ENCODE results near the gene OSBPL5.
"Not testable (repeated sequence)": the region's sequence is repeated elsewhere in the genome, so short reads cannot be mapped to it uniquely, and the experiment has no call there.

Gene OSBPL5

DNA sequence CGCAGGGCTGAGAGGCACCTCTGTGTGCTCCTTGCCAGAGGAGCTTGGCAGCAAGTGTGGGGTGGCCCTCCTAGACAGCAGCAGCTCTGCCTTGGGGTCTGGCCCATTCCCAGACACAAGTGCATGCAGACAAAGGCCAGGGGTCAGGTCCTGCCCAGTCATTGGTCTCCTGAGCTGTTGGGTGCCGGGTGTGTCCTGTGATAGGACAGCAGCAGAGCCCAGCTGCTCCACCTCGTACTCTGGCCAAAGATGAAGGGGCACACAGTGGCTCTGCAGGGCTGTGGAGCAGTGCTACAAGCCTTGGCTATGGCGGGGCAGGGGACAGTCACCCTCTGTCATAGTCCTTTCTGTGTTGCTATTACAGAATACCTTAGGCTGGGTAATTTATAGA lies 17.3 kb upstream of the OSBPL5 start:
- in situ Hi-C loops (cut with MboI; ENCODE audit: low sequenced_read_pairs) = no loop called here

DNA sequence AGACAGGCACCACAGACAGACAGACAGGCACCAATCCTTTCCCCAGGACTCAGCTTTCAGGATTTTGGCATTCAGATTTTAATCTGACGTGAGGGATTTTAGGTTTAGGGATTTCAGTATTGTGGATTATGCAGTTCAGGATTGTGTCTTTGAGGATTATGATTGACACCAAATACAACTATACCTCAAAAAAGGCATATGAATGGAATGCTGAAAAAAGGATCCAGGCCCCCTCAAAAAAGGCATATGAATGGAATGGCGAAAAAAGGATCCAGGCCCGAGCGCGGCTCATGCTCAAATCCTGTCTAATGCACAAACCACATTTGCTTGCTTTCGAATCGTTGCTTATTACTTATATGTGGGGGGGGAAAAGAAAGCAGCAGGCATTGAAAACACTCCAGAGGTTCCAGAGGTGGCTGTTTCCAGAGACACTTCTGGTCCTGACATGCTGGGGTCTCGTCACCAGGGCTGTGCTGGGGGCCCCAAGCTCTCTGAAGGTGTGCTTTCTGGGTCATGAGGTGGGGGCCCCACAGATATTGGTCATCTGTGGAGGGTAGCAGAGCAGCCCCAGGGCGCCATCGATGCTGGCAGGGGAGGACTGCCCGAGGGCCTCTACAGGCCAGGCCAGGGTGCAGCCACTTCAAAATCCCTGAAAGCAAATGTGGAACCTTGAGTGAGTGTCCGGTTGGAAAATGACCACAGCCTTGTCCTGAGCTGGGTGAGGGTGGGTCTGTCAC lies 16.8 kb upstream of the OSBPL5 start:
- in situ Hi-C loops (cut with MboI; ENCODE audit: low sequenced_read_pairs) = no loop called here

DNA sequence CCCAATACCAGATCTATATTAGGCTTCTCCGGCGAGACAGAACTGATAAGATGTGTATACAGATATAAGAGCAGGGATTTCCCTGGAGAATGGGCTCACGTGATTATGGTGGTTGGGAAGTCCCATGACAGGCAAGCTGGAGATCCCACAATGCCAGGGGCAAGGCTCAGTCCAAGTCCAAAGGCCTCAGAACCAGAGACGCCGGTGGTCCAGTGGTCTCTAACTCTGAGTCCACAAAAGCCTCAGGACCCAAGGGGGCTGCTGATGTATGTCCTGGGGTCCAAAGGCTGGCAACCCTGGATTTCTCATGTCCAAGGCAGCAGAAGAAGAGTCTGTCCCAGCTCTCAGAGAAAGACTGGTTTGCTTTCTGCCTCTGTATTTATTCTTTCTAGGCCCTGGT lies 15.8 kb upstream of the OSBPL5 start:
- in situ Hi-C loops (cut with MboI; ENCODE audit: low sequenced_read_pairs) = no loop called here

DNA sequence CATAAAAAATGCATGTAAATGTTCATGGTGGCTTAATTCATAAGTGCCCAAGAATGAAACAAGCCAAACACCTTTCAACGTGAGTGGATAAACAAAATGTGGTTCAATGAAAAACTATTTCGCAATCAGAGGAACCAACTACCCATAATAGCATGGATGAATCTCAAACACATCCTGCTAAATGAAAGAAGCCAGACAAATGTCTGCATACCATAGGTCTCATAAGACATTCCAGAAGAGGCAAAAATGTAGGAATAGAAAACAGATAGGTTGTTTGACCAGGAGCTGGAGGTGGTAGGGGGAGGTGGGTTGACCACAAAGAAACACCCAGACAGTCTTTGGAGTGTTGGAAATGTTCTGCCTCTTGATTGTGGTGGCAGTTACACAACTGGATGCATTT lies 13.2 kb upstream of the OSBPL5 start:
- in situ Hi-C loops (cut with MboI; ENCODE audit: low sequenced_read_pairs) = no loop called here

DNA sequence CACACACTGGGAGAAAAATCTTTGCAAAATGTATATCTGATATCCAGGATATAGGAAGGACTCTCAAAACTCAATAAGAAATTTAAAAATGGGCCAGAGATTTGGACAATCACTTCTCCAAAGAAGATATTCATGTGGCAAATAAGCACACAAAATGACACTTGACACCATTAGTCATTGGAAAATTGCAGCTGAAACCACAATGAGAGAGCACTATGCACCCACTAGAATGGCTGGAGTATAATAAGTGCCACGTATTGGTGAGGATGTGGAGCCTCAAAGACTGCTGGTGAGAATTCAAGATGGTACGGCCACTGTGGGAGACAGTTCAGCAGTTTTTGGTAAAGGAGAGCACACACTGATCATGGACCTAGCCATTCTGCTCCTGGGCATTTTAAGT lies 12.8 kb upstream of the OSBPL5 start:
- in situ Hi-C loops (cut with MboI; ENCODE audit: low sequenced_read_pairs) = no loop called here

DNA sequence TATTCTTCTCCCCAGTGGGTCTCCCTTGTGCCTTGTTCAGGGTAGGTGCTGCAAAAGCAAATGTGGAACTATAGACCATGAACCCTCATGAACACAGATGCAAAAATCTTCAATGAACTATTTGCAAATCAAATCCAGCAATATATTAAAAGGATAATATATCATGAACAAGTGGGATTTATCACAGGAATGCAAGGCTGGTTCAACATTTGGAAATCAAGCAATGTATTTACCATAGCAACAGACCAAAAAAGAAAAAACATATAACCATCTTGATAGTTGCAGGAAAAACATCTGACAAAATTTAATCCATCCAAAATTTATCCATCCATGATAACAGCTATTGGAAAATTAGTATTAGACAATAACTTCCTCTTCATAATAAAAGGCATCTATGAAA lies 11.4 kb upstream of the OSBPL5 start:
- in situ Hi-C loops (cut with MboI; ENCODE audit: low sequenced_read_pairs) = no loop called here

DNA sequence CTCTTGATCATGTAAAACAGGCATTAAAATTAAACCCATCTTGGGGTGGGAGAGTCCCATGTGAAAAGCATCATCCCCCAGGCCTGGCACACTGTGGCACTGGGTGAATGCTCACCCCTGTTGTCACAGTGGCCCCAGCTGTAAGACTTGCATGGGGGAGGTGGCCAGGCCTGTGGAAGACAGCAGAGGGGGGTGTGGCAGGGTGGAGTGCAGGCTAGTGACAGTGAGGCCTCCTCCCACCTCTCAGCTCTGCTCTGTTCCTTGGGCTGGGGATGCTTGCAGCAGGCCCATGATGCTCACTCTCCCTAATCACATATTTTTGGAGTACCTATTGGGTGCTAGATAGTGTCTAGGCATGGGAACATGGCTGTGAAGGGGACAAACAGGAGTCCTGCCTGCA lies 10.1 kb upstream of the OSBPL5 start:
- in situ Hi-C loops (cut with MboI; ENCODE audit: low sequenced_read_pairs) = no loop called here

DNA sequence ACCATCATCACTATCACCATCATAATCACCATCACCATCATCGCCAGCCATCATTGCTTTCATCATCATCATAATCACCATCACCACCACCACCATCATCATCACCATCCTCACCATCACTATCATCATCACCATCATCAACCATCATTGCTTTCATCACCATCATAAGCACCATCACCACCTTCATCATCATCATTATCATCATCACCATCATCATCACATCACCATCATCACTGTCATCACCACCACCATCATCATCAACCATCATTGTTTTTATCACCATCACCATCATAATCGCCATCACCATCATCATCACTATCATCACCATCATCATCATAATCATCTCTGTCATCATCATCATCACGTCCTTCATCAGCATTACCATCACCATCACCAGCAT lies 9.3 kb upstream of the OSBPL5 start:
- in situ Hi-C loops (cut with MboI; ENCODE audit: low sequenced_read_pairs) = no loop called here

DNA sequence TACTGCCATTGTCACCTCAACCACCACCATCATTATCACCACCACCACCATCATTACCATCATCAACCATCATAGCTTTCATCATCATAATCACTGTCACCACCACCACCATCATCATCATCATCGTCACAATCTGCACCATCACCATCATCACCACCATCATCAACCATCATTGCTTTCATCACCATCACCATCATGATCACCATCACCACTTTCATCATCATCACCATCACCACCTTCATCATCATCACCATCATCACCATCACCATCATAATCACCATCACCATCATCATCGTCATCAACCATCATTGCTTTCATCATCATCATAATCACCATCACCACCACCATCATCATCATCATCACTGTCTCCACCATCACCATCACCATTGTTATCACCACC lies 8.7 kb upstream of the OSBPL5 start:
- in situ Hi-C loops (cut with MboI; ENCODE audit: low sequenced_read_pairs) = no loop called here

DNA sequence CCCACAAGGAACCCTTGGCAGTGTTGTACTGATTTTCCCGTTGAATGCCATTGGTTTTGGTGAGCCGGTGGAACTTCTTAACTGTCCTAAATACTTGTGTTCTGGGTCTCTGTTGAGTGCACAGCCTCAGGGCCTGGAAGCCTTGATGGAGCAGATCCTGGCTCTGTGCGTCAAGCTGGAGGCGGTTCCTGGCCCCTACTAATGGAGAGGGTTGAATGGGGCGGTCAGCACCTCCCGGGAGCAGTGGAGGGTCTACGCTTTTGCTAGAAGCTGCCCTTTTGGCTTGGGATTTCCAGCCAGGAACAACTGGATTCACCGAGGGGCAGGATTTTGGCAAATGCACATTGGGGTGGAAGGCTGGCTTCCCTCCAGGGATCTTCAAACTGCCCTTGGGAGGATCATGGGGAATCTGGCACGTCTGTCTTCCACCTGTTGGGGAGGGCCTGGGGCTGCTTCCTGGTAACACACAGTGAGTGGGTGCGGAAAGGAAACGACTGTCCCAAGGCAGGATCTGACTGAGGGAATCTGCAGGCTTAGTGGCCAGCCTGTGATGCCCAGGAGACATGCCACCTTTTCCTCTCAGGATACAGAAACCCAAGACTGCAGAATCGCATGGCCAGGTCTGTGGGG lies 6.9 kb upstream of the OSBPL5 start:
- in situ Hi-C loops (cut with MboI; ENCODE audit: low sequenced_read_pairs) = no loop called here

DNA sequence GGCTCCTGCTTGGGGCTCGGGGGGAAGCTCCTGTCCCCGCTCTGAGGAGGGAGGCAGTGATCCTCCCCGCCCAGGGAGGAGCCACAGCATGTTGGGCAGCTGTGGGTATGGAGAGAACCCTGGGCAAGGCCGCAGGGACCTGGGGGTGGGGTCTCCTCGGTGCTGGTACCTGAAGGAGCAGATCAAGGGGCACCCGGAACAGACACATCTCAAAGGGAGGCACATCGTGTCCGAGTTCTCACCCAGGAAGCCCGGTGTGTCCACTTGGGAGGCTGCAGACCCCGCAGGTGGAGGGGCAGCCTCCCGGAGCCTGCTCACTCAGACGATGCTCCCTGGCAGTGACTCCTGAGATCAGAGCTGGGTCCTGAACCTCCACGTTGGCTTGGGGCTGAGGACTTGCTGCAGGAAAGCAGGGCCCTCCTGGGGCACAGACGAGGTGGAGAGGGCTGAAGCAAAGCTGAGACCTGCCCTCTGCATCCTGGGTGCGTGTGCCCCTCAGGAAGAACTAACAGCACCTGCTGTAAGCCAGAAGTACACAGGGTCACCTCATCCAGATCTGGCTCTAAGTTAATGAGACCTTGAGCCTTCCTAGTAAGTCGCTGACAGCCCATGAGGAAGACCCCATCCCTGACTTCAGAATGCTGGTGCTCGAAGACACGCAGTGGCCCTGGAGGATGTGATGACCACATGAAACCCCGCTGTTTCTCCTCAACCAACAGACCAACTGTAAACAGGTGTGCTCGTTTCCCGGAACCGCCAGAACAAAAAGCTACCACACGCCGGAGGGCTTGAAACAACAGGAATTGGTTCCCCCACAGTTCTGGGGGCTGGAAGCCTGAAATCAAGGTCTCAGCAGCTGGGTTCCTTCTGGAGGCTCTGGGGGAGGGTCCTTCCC lies 5.9 kb upstream of the OSBPL5 start:
- in situ Hi-C loops (cut with MboI; ENCODE audit: low sequenced_read_pairs) = no loop called here

DNA sequence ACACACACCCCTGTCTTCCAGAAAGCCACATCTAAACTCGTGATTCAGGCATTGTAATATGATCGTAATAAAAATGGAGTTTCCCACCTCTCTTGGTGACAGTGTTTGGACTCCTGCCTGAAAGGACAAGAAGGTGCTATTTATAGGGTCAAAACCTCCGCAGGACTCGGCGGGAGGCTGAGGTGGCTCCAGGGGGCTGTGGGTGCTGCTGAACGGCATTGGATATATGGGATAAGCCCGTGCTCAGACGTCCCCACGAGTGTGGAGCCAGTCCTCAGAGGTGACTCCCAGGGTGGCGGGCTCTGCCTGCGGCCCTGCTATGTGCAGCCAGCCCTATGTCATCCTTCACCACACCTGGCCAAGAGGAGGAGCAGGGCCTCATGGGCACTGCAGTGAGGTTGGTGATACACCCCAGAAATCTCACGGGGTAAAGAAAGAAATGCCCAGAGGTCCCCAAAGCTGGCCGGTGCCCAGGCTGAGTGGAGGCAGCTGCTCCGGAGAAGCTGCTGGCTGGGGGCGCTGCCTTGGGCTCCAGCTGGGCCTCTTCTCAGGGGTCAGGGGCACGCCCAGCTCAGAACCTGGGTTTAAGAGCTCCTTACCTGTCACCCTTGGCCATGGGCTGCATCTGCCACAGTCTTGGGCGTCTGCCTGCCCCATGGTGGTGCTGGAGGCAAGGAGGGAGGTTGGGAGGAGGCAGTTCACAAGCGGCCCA lies 5.1 kb upstream of the OSBPL5 start:
- in situ Hi-C loops (cut with MboI; ENCODE audit: low sequenced_read_pairs) = no loop called here

DNA sequence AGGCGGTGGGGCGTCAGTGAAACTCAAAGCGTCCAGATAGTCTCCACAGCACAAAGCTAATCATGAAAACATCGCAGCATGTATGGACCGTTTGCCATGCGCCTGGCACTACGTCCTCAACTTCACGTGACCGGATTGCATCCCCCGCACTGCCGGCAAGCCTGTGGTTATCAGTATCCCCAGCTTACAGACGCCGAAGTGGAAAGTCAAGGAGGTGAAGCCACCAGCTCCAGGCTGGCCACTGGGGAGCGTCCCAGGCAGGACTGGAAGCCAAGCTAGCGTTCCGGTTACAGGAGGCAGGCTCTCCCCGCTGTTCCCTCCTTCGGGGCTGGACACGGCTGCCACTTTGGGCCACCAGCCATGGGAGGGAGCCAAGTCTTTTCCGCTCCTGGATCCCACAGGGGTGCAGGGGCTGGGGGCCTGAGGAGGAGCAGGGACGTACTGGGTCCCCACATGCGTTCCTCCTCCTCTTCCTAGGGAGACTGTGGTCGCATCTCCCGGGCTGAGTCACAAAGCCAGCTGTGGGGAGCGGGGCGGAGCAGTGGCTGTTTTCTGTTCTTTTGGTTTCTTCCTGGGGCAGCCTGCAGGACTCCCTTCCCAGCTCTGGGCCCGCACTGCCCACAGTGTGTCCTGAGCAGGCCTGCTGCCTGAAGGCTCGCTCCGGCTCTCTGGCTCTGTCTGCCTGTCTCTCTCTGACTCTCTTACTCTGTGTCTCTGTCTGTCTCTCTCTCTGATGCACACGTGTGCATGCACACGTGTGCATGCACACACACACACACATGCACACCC lies 4.3 kb upstream of the OSBPL5 start:
- in situ Hi-C loops (cut with MboI; ENCODE audit: low sequenced_read_pairs) = no loop called here

DNA sequence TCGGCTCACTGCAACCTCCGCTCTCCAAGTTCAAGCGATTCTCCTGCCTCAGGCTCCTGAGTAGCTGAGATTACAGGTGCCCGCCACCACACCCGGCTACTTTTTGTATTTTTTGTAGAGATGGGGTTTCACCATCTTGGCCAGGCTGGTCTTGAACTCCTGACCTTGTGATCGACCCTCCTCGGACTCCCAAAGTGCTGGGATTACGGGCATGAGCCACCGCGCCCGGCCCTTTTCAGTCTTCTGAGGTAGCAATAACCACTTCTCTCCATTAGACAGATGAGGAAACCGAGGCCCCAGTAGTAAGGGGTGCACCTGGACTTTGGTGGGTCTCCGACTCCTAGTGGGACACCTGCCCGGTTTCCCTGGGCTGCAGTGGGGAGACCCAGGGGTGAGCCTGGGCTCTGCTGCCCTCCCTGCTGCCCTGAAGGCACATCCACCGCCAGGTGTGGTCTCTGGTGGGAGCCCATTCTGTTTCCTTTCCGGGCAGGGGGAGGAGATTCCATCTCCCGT lies 3.7 kb upstream of the OSBPL5 start:
- in situ Hi-C loops (cut with MboI; ENCODE audit: low sequenced_read_pairs) = not testable (repeated sequence)

DNA sequence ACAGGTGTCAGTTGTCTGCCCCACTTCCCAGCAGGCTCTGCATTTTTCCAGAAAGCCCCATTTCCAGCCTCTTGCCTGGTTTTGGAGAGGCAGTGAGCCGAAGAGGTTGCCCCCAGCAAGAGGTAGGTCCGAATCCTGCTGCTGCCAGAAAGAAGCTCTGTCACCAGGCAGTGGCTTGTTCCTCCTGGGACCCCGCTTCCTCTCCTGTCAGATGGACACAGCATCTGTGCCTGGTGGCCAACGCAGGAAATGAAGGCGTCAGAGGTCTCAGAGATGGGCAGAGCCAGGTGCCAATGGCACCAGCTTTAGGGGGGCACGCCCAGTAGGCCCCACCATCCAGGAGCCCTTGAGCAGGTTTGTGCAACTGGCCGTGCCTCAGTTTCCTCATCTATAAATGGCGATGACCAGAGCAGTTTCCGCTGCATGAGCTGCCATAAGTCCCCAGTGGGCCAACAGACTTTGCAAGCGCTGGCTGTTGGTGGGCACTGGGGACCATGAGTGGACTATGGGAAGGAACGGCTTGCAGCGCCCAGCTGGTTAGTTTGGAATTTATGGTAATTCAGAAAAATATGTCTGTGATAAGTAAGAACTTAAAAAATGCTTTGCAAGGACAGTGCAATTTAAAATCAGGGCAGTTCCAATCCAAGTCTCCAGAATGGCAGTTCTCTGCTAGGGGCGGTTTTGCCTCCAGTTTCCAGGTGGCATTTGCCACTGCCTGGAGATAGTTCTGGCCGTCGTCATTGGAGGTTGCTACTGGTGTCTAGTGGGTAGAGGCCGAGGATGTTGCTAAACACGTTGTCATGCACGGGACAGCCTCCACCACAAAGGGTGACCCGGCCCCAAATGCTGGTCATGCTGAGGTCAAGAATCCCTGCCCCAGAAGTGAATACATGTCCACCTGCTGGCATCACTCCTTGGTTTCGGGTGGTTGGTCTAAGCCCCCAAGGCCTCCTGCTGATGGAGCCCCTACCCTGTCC lies 2.3 kb upstream of the OSBPL5 start:
- in situ Hi-C loops (cut with MboI; ENCODE audit: low sequenced_read_pairs) = no loop called here

DNA sequence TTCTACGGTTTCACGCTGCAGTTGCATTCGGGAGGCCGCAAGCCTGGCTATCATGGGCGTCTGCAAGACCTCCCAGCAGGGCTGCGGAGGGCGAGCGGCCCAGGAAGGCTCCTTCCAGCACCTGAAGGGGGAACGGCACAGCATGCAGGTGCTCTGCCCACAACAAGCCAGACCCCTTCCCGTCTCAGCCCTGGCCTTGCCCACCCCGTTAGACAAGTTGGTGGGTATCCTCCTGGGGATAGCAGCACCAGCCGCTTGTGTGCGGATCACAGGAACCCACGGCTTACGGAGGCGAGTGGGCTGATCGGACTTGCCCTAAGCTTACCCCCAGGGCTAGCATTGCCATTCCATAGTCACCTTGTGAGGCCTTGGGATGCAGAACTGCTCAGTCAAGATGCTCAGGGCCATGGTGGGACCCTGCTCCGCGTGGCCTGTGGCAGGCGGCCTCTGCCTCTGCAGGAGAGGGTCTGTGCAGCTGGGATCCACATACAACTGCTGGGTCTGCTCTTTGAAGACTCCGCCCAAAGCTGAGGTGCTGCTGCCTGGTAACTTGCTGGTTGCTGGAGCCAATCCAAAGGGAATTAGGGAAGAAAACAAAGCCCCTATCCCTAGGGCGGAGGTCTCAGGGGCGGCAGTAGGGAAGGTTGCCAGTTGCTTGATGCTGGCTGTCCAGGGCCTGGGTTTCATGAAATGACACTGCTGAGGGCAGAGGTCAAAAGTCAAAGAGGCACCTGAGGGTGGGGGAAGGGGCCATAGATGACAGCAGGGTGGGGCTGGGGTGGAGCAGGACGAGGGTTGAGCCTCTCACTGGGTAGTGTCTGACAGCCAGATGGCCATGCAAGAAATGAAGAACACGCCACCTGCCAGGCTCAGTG lies 1.4 kb upstream of the OSBPL5 start:
- in situ Hi-C loops (cut with MboI; ENCODE audit: low sequenced_read_pairs) = no loop called here

DNA sequence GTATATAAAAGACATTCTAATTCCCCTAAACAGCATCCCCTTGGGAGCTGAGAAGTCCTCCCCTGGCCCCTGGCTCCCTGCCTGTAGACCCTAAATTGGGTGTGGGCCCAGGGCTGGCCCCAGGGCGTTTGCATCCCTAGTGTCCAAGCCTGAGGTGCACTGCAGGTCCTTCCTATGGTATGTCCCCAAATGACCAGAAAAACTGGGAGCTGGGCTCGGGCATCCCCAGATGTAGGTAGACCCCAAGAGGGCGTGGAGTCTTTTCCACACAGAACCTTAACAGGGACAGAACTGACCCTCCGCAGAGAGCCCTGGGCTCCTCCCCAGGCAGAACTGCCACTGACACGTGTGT lies 782 bp upstream of the OSBPL5 start:
- in situ Hi-C loops (cut with MboI; ENCODE audit: low sequenced_read_pairs) = no loop called here

DNA sequence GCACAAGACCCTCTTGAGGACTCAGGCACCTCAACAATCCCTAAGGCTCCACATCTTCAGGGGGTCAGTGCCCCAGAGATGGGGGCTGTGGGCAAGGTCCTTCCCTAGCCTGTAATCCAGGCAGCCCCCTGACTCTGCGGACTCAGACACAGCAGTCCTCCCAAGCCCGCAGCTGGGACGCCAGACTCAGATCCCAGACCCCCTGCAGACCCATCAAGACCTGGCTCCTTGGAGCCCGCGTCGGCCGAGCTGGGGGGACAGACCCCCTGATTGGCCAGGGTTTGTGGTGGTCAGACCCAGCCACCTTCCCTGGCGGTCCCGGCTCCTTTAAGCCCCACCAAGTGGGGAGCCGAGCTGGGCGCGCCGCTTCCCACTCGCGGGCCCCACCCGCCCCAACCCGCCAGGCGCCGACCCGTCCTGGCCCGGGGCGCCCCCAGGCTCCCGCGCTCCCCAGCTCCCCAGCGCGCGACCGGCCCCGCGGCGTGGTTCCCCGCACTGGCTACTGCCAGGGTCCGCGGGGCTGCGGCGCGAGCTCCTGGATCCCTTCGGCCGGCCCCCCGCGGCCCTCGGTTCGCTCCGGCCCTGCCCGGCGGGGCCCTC lies 458 bp downstream of the OSBPL5 start:
- in situ Hi-C loops (cut with MboI; ENCODE audit: low sequenced_read_pairs) = no loop called here
